ENCODE measurements around the gene ZNF324.
A peak's percentile ranks its signal among the peaks of the same experiment; 100 is the strongest.
"Not testable (repeated sequence)": the region's sequence is repeated elsewhere in the genome, so short reads cannot be mapped to it uniquely, and the experiment has no call there.

The ZNF324 gene

DNA sequence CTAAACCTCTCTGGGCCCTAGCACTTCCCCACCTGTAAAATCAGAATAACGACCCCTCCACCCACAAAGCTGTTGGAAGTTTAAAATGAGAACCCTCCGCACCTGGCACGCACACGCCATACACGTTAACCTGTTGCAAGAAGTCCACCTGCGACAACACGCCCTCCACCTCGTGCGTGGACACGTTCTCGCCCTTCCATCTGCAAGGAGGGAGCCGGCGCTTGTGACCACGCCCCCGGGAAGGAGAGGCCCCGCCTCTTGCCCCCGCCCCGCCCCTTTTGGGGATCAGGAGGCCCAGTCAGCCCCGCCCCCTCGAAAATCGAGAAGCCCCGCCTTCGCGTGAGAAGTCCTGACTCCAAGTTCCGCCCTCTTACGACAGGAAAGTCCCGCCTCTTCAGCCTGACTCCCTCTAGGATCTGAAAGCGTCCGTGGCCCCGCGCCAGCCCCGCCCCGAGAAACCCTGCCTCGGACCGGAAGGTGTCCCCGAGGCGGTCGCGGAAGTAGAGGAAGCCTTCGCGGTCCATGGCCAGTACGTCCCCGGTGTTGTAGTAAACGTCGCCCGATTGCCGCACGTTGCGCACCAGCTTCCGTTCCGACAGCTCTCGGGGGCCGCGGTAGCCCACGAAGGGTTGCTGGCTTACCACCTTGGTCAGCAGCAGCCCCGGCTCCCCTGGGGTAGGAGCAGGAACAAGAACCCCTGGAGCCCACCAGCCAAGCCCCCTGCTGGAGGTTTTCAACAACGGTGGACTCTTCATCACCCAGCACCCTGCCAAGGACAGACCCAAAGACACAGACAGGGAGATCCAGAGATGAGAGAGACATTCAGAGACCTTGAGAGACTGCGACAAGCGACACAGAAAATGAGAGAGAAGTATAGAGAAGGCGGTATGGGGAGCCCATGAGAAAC, 32.4 kb downstream of the ZNF324 start:
- peak; percentile 95 to 100 (median 98) for DNase-seq (ENCODE audit: low read depth in 4 of 4, low spot score in 1 of 4)

- DNase-seq (ENCODE audit: low read depth in 4 of 4, low spot score in 1 of 4): no peak
Observed at GRCh38 chr19:58500242-58500641, 33.4 kb downstream of the ZNF324 start.

DNA sequence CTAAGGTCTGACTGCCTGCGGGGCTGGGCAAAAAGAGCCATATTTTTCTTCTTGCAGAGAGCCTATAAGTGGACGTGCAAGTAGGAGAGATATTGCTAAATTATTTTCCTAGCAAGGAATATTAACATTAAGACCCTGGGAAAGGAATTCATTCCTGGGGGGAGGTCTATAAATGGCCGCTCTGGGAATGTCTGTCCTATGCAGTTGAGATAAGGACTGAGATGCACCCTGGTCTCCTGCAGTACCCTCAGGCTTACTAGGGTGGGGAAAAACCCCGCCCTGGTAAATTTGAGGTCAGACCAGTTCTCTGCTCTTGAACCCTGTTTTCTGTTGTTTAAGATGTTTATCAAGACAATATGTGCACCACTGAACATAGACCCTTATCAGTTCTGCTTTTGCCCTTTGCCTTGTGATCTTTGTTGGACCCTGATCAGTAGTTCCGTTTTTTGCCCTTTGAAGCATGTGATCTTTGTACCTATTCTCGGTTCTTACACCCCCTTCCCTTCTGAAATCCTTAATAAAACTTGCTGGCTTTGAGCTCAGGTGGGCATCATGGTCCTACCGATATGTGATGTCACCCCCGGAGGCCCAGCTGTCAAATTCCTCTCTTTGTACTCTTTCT, 40.8 kb downstream of the ZNF324 start:
- not testable (repeated sequence) for DNase-seq (ENCODE audit: low read depth in 4 of 4, low spot score in 1 of 4)

DNA sequence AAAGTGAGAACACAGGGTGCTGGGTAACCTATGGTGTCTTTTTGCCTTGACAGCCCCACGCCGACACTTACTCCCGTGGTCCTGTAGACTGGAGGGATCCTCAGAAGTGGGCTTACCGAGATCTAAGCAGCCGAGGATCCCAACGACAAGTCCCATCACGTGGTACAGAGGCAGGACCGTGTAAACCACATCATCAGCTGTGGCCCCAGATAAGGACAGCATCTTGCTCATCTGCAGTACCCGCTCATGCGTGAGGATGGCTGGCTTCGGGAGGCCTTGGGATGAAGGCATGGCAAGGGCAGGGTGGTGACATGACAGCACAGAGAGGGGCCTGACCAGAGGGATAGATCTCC, 42.8 kb downstream of the ZNF324 start:
- no peak for DNase-seq (ENCODE audit: low read depth in 4 of 4, low spot score in 1 of 4)

DNA sequence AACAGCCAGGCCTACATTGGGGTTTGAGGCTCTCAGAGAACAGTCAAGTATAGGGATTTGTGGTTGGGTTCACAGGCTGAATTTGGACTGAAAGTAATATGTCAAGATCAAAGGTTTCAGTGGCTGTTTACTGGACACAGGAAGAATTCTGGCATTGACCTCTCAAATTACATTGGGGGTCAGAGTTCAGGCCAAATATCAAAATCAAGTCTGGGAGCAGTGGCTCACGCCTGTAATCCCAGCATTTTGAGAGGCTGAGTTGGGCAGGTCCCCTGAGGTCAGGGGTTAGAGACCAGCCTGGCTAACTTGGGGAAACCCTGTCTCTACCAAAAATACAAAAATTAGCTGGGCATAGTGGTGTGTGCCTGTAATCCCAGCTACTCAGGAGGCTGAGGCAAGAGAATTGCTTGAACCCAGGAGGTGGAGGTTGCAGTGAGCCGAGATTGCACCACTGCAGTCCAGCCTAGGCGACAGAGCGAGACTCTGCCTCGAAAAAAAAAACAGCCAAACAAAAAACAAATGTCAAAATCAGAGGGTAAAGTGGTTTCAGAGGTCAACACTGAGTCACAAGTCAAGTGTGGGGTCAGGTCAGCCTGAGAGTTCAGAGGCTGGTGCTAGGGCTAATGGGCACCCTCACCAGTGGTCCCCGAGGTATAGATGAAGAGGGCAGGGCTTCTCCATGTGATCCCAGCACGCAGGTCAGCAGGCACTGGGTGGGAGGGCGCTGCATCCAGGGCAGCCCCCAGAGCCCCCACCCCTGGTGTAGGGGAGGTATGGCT, 43.4 kb downstream of the ZNF324 start:
- DNase-seq (ENCODE audit: low read depth in 4 of 4, low spot score in 1 of 4): no peak

DNA sequence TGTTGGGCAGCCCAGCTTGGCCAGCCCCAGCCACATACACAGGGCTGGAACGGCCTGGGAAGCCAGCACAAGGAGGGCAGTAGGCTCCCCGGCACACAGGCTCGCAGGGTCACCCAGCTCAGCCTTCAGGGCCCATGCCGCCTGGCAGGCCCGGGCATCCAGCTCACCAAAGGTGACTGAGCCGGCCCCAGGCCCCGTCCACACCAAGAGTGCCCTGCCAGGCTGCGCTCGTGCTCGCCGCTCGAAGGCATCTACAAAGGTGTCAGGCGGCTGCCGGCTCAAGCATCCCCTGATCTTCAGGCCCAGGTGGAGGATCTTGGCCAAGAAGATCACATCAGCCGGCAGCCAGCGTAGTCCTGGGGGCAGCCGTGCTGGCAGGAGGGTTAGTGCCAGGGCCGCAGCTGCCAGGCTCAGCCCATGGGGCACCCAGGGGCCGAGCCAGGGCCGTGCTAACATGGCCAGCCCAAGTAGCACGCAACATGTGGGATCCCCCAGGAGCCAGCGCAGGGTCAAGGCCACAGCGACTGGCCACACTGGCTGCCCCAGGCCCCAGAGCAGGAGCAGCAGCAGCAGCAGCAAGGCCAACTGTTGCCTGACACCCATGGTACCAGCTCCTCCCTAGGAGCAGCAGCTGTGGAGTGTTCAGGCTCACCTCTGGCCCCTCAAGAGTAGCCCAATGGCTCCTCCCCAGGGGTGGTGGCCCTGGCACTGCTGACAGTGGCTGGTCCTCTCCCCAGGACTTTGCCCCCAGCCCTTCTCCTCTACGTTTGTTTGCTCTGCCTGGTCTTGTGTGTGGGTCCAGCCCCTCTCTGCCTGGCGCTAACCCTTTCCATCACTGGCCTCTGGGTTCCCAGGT, 44.7 kb downstream of the ZNF324 start, which contains the start of gene SLC27A5:
Gene SLC27A5 (minus strand): TSS at position 640 of the 856 bp plus-strand sequence. CDS start 37 bp downstream, at position 603.
- DNase-seq (ENCODE audit: low read depth in 4 of 4, low spot score in 1 of 4): no peak

- no peak for DNase-seq (ENCODE audit: low read depth in 4 of 4, low spot score in 1 of 4)
Observed at GRCh38 chr19:58513213-58513693, 46.4 kb downstream of the ZNF324 start.

GRCh38 chr19:58513694-58514563, 47.0 kb downstream of the ZNF324 start:
- peak; percentile 91 to 95 (median 92) for DNase-seq (ENCODE audit: low read depth in 4 of 4, low spot score in 1 of 4)

- no peak for DNase-seq (ENCODE audit: low read depth in 4 of 4, low spot score in 1 of 4)
Observed at GRCh38 chr19:58514564-58515022, 47.7 kb downstream of the ZNF324 start.

DNA sequence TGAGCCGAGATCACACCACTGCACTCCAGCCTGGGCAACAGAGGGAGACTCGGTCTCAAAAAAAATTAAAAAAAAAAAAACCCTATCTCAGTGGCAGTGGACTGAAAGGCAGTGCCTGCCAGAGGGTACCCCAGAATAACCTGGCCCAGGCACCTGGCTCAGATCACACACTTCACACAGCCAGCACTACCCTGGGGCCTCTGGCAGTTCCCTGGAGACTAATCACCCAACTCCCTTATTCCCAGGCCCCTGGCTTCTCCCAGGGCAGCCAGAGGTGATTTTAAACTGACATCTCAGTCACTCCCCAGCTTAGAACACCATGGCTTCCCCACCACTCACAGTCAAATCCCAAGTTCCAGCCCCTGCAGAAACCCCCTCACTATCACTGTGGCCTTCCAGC, 48.4 kb downstream of the ZNF324 start:
- DNase-seq (ENCODE audit: low read depth in 4 of 4, low spot score in 1 of 4): no peak

DNA sequence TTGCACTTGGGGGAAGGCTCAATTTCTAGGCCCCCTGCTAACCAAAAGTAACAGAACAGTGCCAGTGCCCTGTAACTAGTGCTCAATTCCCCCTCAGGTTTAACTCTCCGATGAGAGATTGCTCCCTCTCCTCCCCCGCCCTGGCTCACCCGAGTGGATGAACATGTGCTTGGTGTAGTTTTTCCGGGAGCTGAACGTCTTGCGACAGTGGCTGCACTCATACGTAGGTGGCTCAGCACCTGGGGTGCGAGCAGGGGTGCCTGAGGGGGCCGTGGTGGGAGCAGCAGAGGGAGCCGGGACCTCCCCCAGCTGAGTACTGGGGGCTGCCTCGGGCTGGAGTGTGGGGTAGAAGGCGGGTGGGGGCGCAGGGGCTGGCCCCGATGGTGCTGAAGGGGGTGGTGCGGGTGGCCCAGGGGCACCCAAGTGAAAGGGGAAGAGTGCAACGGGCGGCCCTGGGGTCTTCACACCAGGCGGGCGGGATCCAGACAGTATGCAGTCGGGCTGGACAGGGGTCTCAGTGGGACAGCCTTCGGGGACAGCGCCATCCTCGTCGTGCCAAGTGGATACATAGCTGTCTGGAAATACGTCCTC, 49.5 kb downstream of the ZNF324 start:
- no peak for DNase-seq (ENCODE audit: low read depth in 4 of 4, low spot score in 1 of 4)

GRCh38 chr19:58516964-58517833, 50.3 kb downstream of the ZNF324 start:
- no peak for DNase-seq (ENCODE audit: low read depth in 4 of 4, low spot score in 1 of 4)

DNA sequence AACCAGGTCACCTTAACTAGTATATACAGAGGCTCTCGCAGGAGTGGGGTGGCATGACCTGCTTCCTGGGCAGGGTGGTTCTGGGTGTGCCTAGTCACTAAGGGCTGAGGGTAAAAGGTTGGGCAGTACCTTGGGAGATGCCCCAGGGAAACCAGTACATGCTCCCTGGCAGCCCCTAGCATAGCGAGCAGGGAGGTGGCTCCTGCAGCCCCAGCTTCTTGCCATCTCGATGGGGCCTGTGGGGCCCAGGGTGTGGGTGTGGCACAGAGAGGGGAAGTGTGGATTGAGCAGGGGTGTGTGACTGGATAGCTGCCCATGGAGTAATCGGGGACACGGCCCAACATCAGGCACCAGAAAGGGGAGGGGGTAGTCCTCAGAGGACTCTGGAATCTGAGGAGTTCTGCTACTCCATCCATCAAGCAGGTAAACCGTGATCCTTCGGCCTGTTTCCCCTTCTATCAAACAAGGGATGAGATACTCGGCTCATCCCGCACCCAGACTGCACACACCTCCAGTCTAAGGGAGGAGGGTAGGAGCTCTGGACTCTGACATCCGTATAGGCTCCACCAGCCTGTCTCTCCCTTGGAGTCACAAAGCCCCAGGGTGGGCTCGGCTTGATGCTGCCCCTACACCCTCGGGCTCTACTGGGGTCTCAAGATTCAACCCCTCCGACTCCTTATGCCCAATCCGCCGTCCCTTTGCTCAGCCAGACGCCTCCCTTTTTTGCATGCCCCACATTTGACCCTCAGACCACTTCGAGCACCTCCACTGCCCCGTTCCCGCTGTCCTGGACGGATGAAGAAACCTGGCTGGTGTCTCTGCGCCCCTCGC, 51.6 kb downstream of the ZNF324 start:
- no peak for DNase-seq (ENCODE audit: low read depth in 4 of 4, low spot score in 1 of 4)

- DNase-seq (ENCODE audit: low read depth in 4 of 4, low spot score in 1 of 4): peak in 1 of 4 experiments; percentile 30
Observed at GRCh38 chr19:58519087-58519354, 52.1 kb downstream of the ZNF324 start.

GRCh38 chr19:58519355-58520256, 52.7 kb downstream of the ZNF324 start, which contains the start of gene ZBTB45:
Gene ZBTB45, minus strand, starts transcription at chr19:58519810. Its CDS starts 2,137 bp downstream, at chr19:58517673.
- peak; percentile 83 to 91 (median 85) for DNase-seq (ENCODE audit: low read depth in 4 of 4, low spot score in 1 of 4)

- no peak for DNase-seq (ENCODE audit: low read depth in 4 of 4, low spot score in 1 of 4)
Observed at GRCh38 chr19:58520257-58520599, 53.3 kb downstream of the ZNF324 start.
